Measurements from ENCODE around the gene ELFN2. TPM values are rescaled to one million over a fixed set of nuclear protein-coding genes. Genes with fewer than 3 reads are reported as not detected.
"Not testable (repeated sequence)": the region's sequence is repeated elsewhere in the genome, so short reads cannot be mapped to it uniquely, and the experiment has no call there.

The ELFN2 gene
- polyA plus RNA-seq, 4 donors: 0.07 to 0.16 TPM; not detected in 2

GRCh38 chr22:37406441-37407235, 20.6 kb downstream of the ELFN2 start:
- peak; percentile 50 to 66 for DNase-seq
- WGBS, 3 donors: 18 to 68% (median 36%) methylated on average over 15 to 17 of the region's 17 CpGs
- H3K36me3 ChIP-seq (ENCODE audit: control insufficient read depth in 3 of 3, insufficient read depth in 2 of 3, low read depth in 1 of 3, low read length in 3 of 3): no peaks in the 10 kb centered on the region
- no peak overlapping the region for H3K27ac ChIP-seq (ENCODE audit: low read depth in 1 of 3, low read length in 2 of 3)
- no peak for FAIRE-seq
- H3K9me3 ChIP-seq (ENCODE audit: control insufficient read depth in 2 of 2, insufficient read depth in 1 of 2, low read depth in 1 of 2, low read length in 1 of 2): no peaks in the 10 kb centered on the region
- H3K4me3 ChIP-seq (ENCODE audit: low read depth in 1 of 3, low read length in 3 of 3): no peak overlapping the region
- H3K4me1 ChIP-seq (ENCODE audit: control insufficient read depth in 3 of 3, insufficient read depth in 2 of 3, low read depth in 1 of 3, low read length in 2 of 3): peaks cover 0 to 11% (median 0%) of the 10 kb centered on the region in 3 donors
- no peaks in the 10 kb centered on the region for H3K27me3 ChIP-seq (ENCODE audit: control insufficient read depth in 3 of 3, insufficient read depth in 3 of 3, low read length in 3 of 3)

DNA sequence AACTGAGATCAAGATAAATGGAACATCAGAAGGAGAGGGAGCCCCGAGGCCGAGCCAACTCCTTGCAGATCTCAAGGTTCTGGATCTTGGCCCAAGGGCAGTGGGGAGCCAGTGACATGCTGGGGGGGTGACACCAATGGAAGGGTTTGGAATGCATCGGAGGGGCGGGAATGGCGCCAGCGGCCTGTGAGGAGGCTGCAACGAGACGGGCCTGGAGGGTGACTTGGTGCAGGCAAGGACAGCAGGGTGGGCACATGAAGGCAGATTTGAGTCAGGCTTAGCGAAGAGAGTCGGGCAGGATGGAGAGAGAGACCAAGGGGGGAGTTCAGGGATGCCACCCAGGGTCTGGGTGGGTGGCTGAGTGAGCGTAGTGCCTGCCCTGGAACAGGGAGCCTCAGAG, 23.2 kb downstream of the ELFN2 start:
- Histone ChIP-seq H3K9me3 (ENCODE audit: control insufficient read depth in 2 of 2, insufficient read depth in 1 of 2, low read depth in 1 of 2, low read length in 1 of 2) (no peaks in the 10 kb centered on the region), H3K4me3 (ENCODE audit: low read depth in 1 of 3, low read length in 3 of 3) (no peak overlapping the region), H3K36me3 (ENCODE audit: control insufficient read depth in 3 of 3, insufficient read depth in 2 of 3, low read depth in 1 of 3, low read length in 3 of 3) (no peaks in the 10 kb centered on the region), H3K27me3 (ENCODE audit: control insufficient read depth in 3 of 3, insufficient read depth in 3 of 3, low read length in 3 of 3) (no peaks in the 10 kb centered on the region), H3K4me1 (ENCODE audit: control insufficient read depth in 3 of 3, insufficient read depth in 2 of 3, low read depth in 1 of 3, low read length in 2 of 3) (peaks cover 0 to 20% (median 0%) of the 10 kb centered on the region in 3 donors), H3K27ac (ENCODE audit: low read depth in 1 of 3, low read length in 2 of 3) (no peak overlapping the region)
- FAIRE-seq (no peak), DNase-seq (no peak)
- 71 to 80% (median 76%) methylated on average over 11 of the region's 11 CpGs for WGBS, 3 donors

DNA sequence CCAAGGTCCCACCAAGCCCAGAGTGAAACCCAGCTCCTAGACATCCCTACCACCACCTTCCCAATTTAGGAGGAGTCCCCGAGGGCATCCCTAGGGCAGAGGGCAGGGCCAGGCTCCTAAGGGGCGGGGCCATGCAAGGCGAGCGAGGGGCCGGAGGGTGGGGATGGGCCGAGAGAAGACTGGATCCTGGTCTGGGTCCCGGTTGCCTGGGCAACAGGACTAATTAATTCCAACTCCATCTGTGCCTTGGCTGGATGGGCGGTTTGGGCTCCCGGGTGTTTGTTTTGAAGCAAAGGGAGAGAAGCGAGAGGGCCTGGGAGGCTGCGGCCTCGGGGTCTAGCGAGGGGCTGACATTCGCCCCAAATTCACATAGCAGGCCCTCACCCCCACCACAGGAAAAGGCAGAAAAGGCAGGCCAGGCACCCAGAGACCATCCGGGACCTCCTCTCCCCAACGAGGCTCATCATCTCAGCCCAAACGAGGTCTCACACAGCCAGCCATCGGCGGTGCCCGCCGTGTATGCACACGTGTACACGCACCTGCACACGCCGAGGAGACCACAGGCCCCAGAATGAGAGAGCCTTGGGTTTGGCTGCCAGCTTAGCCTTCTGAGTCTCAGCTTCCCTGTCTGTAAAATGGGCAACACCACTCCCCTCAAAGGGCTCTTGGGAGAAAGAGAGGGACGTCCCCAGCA, 23.9 kb downstream of the ELFN2 start:
- Histone ChIP-seq H3K4me1 (ENCODE audit: control insufficient read depth in 3 of 3, insufficient read depth in 2 of 3, low read depth in 1 of 3, low read length in 2 of 3) (peaks cover 0 to 20% (median 0%) of the 10 kb centered on the region in 3 donors), H3K9me3 (ENCODE audit: control insufficient read depth in 2 of 2, insufficient read depth in 1 of 2, low read depth in 1 of 2, low read length in 1 of 2) (no peaks in the 10 kb centered on the region), H3K27me3 (ENCODE audit: control insufficient read depth in 3 of 3, insufficient read depth in 3 of 3, low read length in 3 of 3) (no peaks in the 10 kb centered on the region), H3K36me3 (ENCODE audit: control insufficient read depth in 3 of 3, insufficient read depth in 2 of 3, low read depth in 1 of 3, low read length in 3 of 3) (no peaks in the 10 kb centered on the region), H3K4me3 (ENCODE audit: low read depth in 1 of 3, low read length in 3 of 3) (no peak overlapping the region), H3K27ac (ENCODE audit: low read depth in 1 of 3, low read length in 2 of 3) (no peak overlapping the region)
- FAIRE-seq (no peak), DNase-seq (no peak)
- 45 to 60% (median 54%) methylated on average over 21 to 26 of the region's 26 CpGs for WGBS, 3 donors

- Histone ChIP-seq H3K27me3 (ENCODE audit: control insufficient read depth in 3 of 3, insufficient read depth in 3 of 3, low read length in 3 of 3) (no peaks in the 10 kb centered on the region), H3K4me1 (ENCODE audit: control insufficient read depth in 3 of 3, insufficient read depth in 2 of 3, low read depth in 1 of 3, low read length in 2 of 3) (peaks cover 0 to 18% (median 0%) of the 10 kb centered on the region in 3 donors)
These were observed 25.1 kb downstream of the ELFN2 start for GRCh38 chr22:37402184-37402506.

GRCh38 chr22:37401401-37402183, 25.7 kb downstream of the ELFN2 start:
- DNase-seq (no peak), FAIRE-seq (no peak)
- Histone ChIP-seq H3K4me3 (ENCODE audit: low read depth in 1 of 3, low read length in 3 of 3) (no peak overlapping the region), H3K27me3 (ENCODE audit: control insufficient read depth in 3 of 3, insufficient read depth in 3 of 3, low read length in 3 of 3) (no peaks in the 10 kb centered on the region), H3K9me3 (ENCODE audit: control insufficient read depth in 2 of 2, insufficient read depth in 1 of 2, low read depth in 1 of 2, low read length in 1 of 2) (no peaks in the 10 kb centered on the region), H3K4me1 (ENCODE audit: control insufficient read depth in 3 of 3, insufficient read depth in 2 of 3, low read depth in 1 of 3, low read length in 2 of 3) (peaks cover 0 to 13% (median 0%) of the 10 kb centered on the region in 3 donors), H3K36me3 (ENCODE audit: control insufficient read depth in 3 of 3, insufficient read depth in 2 of 3, low read depth in 1 of 3, low read length in 3 of 3) (no peaks in the 10 kb centered on the region), H3K27ac (ENCODE audit: low read depth in 1 of 3, low read length in 2 of 3) (no peak overlapping the region)
- WGBS, 3 donors: 58 to 70% (median 61%) methylated on average over 13 to 14 of the region's 14 CpGs

More at GRCh38 chr22:37402184-37402506, 25.1 kb downstream of the ELFN2 start:
- no peak overlapping the region for H3K4me3 ChIP-seq (ENCODE audit: low read depth in 1 of 3, low read length in 3 of 3)
- FAIRE-seq (no peak), DNase-seq (no peak)
- no peak overlapping the region for H3K27ac ChIP-seq (ENCODE audit: low read depth in 1 of 3, low read length in 2 of 3)
- H3K36me3 ChIP-seq (ENCODE audit: control insufficient read depth in 3 of 3, insufficient read depth in 2 of 3, low read depth in 1 of 3, low read length in 3 of 3): no peaks in the 10 kb centered on the region
- WGBS, 3 donors: 70 to 75% (median 74%) methylated on average over 10 of the region's 10 CpGs
- no peaks in the 10 kb centered on the region for H3K9me3 ChIP-seq (ENCODE audit: control insufficient read depth in 2 of 2, insufficient read depth in 1 of 2, low read depth in 1 of 2, low read length in 1 of 2)

- FAIRE-seq: no peak
- WGBS, 3 donors: 53 to 62% (median 59%) methylated on average over 11 of the region's 11 CpGs
- H3K27ac ChIP-seq (ENCODE audit: low read depth in 1 of 3, low read length in 2 of 3): no peak overlapping the region
These were observed 26.6 kb downstream of the ELFN2 start for GRCh38 chr22:37400719-37401118.

DNA sequence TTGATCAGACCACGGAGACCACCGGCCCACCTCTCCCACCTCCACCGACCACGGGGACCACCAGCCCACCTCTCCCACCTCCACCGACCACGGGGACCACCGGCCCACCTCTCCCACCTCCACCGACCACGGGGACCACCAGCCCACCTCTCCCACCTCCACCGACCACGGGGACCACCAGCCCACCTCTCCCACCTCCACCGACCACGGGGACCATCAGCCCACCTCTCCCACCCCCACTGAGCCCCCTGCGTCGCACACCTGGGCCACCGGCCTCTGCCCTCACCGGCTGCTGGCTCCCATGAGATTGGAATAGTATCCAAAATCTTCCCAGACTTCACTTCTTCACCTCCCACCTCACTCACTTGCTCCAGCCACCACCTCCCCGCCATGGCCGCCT, 27.8 kb downstream of the ELFN2 start:
- not testable (repeated sequence) for H3K4me3 ChIP-seq (ENCODE audit: low read depth in 1 of 3, low read length in 3 of 3); FAIRE-seq; H3K9me3 ChIP-seq (ENCODE audit: control insufficient read depth in 2 of 2, insufficient read depth in 1 of 2, low read depth in 1 of 2, low read length in 1 of 2); H3K36me3 ChIP-seq (ENCODE audit: control insufficient read depth in 3 of 3, insufficient read depth in 2 of 3, low read depth in 1 of 3, low read length in 3 of 3); H3K27ac ChIP-seq (ENCODE audit: low read depth in 1 of 3, low read length in 2 of 3); H3K27me3 ChIP-seq (ENCODE audit: control insufficient read depth in 3 of 3, insufficient read depth in 3 of 3, low read length in 3 of 3); DNase-seq
- WGBS, 3 donors: 81 to 93% (median 88%) methylated on average over 11 to 19 of the region's 19 CpGs
- H3K4me1 ChIP-seq (ENCODE audit: control insufficient read depth in 3 of 3, insufficient read depth in 2 of 3, low read depth in 1 of 3, low read length in 2 of 3): peaks cover 0 to 12% (median 0%) of the 10 kb centered on the region in 3 donors

More at GRCh38 chr22:37400719-37401118, 26.6 kb downstream of the ELFN2 start:
- Histone ChIP-seq H3K9me3 (ENCODE audit: control insufficient read depth in 2 of 2, insufficient read depth in 1 of 2, low read depth in 1 of 2, low read length in 1 of 2) (no peaks in the 10 kb centered on the region), H3K4me3 (ENCODE audit: low read depth in 1 of 3, low read length in 3 of 3) (no peak overlapping the region), H3K4me1 (ENCODE audit: control insufficient read depth in 3 of 3, insufficient read depth in 2 of 3, low read depth in 1 of 3, low read length in 2 of 3) (peaks cover 0 to 12% (median 0%) of the 10 kb centered on the region in 3 donors), H3K27me3 (ENCODE audit: control insufficient read depth in 3 of 3, insufficient read depth in 3 of 3, low read length in 3 of 3) (no peaks in the 10 kb centered on the region), H3K36me3 (ENCODE audit: control insufficient read depth in 3 of 3, insufficient read depth in 2 of 3, low read depth in 1 of 3, low read length in 3 of 3) (no peaks in the 10 kb centered on the region)
- no peak for DNase-seq

- Histone ChIP-seq H3K27me3 (ENCODE audit: control insufficient read depth in 3 of 3, insufficient read depth in 3 of 3, low read length in 3 of 3) (no peaks in the 10 kb centered on the region), H3K4me1 (ENCODE audit: control insufficient read depth in 3 of 3, insufficient read depth in 2 of 3, low read depth in 1 of 3, low read length in 2 of 3) (peaks cover 0 to 12% (median 0%) of the 10 kb centered on the region in 3 donors), H3K27ac (ENCODE audit: low read depth in 1 of 3, low read length in 2 of 3) (no peak overlapping the region), H3K36me3 (ENCODE audit: control insufficient read depth in 3 of 3, insufficient read depth in 2 of 3, low read depth in 1 of 3, low read length in 3 of 3) (no peaks in the 10 kb centered on the region), H3K9me3 (ENCODE audit: control insufficient read depth in 2 of 2, insufficient read depth in 1 of 2, low read depth in 1 of 2, low read length in 1 of 2) (no peaks in the 10 kb centered on the region), H3K4me3 (ENCODE audit: low read depth in 1 of 3, low read length in 3 of 3) (no peak overlapping the region)
- WGBS, 3 donors: 60 to 71% (median 69%) methylated on average over 10 of the region's 10 CpGs
- DNase-seq (no peak), FAIRE-seq (no peak)
These were observed 30.1 kb downstream of the ELFN2 start for GRCh38 chr22:37397226-37397625.
